HG02623 (cell line): ENCODE measurements around the gene PTTG1IP.
A peak's percentile ranks its signal among the peaks of the same experiment; 100 is the strongest.

Experiments used
- ATAC-seq: cut with Tn5 transposase; IDR thresholded peaks from one replicate; pipeline ENCODE4 v1.9.1; 2021; ENCODE audit warnings: moderate library complexity; ENCODE audit not compliant: unreplicated experiment

PTTG1IP gene

DNA sequence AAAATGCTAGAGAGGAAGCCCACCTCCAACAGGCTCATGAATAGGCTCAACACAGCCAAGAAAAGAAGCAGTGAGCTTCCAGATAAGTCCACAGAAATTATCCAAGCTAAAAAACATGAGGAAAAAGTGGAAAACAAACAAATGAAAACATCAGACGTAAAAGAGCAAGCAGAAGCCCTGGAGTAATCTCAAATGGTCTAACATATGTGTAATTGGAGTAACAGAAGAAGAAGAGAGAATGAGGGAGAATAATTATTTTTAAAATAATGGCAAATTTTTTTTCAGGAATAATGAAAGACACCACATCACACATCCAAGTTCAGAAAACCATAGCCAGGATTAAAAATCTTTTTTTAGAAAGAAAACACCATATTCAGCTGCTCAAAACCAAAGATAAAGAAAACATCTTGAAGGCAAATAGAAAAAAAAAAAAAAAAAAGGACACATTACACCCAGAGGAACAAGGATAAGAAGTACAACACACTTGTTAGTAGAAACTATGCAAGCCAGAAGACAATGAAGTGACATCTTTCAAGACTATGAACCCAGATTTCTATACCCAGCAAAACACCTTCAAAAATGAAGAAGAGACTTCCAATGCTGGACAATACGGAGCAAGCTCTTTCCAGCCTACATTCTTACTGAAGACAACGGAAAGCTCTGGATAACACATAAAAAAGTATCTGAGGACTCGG is 45.0 kb downstream of the PTTG1IP start:
- ATAC-seq, result no peak

DNA sequence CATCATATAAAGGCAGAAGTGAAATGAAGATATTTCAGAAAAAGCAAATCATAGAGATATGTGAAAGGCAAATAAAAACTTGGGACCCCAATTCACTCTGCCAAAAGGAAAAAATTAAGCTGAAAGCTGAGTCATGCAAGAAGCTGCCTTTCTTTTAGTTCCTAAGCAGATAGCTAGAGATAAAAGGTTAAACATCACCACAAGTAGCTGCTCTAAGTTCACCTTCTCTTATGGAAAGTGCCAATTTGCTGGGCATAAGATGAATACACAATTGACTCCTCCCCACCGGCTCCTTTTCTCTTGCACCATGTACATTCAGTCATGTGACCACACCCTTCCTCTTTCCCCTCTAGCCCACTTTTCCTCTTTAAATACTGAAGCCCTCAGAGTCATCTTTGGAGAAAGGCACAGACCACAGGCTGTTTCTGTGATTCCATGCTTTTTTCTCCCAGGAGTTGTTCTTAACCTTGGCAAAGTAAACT is 50.3 kb downstream of the PTTG1IP start:
- no peak for ATAC-seq

DNA sequence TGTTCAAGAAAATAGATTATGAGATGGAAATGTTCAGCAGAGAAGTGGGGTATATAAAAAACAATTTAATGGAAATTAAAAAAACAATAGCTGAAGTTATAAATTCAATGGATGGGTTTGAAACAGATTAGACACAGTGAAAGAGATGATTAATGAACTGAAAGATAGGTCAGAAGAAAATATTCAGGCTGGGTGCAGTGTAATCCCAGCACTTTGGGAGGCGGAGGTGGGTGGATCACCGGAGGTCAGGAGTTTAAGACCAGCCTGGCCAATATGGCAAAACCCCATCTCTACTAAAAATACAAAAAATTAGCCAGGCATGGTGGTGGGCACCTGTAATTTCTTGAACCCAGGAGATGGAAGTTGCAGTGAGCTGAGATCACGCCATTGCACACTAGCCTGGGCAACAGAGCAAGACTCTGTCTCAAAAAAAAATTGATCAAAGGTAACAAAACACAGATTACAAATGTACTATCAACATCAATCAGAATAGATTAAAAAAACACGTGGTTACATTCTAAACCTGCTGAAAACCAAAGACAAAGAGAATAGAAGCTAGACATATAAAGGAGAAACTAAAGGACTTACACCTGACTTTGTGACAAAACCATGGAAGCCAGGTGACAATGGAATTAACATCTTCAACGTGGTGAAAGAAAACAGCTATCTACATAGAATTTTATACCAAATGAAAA is 50.9 kb downstream of the PTTG1IP start:
- ATAC-seq, result no peak

DNA sequence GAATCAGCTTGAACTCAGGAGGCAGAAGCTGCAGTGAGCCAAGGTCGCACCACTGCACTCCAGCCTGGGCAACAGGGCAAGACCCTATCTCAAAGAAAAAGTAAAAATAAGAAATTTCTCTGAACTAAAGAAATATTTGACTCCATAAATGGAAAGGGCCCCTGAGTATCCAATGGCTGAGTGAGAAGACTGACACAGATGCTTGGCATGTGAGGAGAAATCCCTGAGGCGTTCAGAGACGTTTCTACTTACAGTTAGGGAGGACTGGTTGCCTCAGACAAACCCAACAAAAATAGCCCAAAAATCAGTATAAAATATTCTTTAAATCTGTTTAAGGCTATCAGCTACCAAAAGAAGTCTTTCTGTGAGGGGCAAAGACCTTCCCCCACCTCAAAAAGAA is 52.6 kb downstream of the PTTG1IP start:
- ATAC-seq, result no peak

DNA sequence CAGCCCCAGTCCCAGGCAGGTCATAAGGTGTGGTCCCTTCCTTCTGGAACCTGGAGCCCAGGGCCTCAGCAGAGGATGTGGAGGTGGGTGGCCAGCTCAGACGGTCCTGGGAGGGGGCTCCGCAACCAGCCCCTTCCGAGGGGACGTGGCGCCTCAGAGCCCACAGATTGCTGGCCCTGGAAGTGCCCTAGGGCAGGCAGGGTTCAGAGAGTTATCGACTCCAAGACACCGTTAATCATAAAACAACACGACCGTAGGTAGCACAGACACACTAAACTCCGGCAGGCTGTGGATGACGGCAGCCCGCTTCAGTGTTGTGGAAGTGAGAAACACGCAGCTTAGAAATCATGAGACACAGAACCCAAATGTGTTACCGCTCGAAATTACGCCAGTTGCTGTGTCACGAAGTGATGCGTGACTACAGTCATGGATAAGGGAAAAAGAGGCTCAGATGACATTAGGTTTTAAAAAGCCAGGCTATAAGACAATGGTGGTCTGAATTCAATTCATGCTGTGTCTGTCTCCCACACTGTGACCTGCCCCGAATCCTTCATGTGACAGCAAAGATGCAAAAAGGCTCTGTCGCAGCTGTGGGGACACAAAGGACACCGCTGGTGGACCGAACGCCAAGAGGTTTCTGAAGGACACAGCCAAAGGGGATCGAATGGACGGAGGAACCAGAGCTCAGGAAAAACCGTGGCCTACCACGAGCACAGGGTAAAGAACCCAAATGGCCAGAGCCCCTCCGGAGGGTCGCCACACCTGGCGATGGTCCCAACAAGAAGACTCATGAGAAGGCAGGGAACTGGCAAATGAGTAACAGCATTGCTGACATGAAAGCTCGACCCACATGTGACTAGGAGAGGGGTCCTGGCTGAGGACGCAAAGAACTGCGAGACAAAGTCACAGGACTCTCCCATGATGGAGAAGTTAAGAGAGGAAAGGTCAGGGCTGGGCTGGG is 53.9 kb downstream of the PTTG1IP start:
- ATAC-seq, result no peak

DNA sequence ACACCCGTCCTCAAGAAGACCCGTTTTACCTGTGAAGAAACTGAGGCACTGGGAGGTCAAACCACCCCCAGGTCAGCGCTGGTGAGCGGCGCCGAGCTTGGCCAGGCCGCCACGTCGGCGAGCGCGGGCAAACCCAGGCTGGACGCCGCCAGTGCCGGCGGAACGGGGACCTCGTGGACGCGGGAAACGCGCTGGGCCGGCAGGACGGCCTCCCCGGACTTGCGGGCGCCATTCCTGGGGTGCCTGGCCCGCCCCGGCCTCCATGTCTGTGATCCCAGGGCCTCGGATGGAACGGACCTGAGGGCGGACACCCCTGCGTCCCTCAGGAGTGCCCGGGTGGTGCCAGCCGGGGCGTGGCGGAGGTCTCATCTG is 54.9 kb downstream of the PTTG1IP start:
- ATAC-seq, result no peak

DNA sequence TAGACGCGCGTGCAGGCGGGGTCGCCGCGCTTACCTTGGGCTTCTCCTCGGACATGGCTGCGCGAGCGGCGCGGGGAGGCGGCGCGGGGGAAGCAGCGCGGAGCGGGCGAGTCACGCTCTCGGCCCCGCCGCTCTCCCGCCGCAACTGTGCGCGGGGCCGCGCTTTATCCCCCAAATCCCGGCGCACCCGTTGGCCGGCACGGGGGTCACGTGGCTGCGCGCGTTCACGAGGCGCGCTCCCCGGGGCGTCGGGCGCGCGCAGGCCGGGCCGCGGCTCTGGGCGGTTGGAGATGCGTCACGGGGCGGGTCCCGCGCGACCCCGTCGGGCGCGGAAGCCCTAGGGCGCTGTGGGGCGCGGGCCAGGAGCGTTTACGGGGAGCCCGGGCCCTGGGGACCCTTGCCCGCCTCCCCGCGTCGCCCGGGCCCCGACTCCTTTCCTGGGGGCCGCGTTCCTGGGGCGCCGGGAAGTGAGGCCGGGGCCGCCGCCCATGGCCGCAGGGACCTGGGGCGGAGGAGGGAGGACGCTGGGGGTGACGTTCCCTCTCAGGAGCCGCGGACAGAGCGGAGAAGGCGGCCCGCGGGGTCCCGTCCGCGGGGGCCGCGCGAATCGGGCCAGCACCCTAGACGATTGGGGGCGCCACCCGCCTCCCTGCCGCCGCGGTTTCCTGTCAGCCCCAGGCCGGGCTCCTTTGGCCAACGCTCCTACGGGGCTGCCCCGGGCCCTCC is 55.4 kb downstream of the PTTG1IP start, which contains the start of gene SUMO3:
TSS of gene SUMO3 (minus strand) at position 149 of the 726 bp plus-strand sequence. CDS start at position 55, 94 bp downstream.
- peak; percentile 51 for ATAC-seq

DNA sequence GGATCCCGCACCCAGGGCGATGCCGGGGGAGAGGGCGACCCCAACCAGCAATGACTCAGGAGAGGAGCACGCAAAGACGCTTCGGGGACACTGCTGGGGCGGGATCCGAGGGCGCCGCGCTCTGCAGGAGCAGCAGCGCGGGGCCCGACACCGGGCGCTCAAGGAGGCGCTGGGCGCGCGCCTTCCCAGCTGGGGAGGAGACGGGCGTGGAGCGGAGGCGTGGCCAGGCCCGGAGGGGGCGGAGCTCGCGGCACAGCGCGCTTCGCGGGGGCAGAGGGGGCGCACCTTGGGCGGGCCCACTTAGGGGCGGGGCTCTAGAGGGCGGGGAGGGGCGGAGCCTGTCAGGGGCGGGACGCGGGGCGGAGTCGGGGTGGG is 56.0 kb downstream of the PTTG1IP start:
- peak; percentile 76 for ATAC-seq

DNA sequence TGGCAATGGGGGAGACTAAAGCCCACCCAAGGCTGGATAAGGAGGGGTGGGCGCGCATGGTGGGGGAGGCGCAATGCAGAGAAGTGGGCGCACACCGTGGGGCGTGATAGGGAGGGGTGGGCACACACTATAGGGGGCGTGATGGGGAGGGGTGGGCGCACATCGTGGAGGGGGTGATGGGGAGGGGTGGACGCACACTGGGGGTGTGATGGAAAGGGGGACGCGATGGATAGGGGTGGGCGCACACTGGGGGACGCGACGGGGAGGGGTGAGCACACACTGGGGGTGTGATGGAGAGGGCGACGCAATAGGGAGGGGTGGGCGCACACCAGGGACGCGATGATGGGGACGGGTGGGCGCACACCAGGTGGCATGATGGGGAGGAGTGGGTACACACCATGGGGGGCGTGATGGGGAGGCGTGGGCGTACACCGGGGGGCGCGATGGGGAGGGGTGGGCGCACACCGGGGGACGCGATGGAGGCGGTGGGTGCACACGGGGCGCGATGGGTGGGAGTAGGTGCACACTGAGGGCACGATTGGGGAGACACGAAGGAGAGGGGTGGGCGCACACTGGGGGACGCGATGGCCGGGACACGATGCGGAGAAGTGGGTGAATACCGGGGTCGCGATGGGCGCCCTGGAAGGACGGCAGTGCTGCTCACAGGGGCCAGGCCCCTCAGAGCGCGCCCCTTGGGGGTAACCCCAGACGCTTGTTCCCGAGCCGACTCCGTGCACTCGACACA is 56.6 kb downstream of the PTTG1IP start:
- ATAC-seq, result no peak

DNA sequence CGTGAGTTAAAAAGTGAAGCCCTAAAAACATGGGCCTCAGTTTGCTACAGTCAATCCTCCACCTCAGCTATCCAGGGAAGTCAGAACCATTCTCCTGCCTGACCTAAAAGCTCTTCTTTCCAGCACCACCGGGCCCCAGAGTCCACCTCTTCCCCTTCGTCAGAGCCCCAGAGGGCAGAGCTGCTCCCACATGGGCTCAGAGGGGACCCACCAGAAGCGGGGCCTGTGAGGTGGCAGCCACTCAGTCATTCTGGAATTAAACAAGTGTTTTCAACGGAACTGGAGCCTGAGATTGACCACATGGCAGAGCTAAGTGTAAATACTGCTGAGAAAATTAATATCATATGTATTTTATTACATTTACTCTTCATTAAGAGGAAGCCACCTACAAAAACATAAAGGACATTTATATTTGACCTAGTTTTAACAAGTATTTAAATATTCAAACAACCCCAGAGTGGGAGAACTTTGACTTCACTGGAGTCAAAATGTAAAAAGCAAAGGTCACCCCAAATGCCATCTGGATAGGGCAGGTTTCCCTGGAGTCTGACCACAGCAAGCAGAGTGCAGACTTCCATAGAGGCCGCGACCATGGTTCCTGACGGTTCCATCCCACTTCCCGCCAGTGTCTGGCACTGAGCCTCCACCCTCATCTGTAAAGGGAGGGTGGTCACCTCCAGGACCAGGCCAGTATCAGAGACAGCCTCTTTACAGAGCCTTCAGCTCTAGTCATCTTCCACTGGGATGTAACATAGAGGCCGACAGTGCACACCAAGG is 57.5 kb downstream of the PTTG1IP start:
- no peak for ATAC-seq

DNA sequence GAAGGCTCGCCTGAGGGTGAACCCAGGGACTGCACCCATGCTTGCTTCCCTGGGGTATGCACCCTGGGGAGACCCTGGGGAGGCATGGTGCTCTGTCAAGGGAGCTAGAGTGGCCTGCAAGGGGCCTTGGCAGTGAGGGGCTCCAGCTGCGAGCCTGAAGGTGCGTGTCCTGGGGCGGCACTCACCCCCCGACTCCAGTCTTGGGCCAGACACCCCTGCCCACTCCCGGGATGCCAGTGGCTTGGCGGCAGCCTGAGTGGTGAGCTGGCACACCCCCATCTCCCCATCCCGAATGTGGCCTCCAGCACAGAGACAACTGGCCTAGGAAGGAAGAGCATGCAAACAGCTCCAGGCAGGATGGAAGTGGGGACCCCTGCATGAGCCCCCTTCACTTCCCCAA is 58.3 kb downstream of the PTTG1IP start:
- no peak for ATAC-seq

DNA sequence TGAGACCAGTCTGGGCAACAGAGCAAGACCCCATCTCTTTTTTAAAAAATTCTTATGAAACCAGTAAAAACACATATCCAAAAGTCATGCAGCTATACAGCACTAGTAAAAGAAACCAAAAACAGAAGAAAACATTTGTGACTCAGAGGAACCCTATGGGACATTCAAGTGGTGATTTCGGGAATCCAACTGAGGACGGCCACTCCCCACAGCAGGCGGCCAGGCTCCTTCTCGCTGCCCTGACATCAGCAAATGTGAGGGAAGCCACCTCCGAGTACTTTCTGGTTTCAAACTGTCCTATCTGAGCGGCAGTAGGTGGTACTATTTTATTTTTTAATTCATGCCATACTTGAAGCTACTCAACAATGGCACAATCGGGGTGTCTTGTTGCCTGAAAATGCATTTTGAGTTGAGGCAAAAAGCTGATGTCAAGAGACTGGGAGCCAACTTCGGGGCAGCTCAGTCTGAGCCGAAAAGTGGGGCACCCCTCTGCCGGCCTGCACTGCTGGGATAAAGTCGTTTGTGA is 58.9 kb downstream of the PTTG1IP start:
- ATAC-seq, result no peak

DNA sequence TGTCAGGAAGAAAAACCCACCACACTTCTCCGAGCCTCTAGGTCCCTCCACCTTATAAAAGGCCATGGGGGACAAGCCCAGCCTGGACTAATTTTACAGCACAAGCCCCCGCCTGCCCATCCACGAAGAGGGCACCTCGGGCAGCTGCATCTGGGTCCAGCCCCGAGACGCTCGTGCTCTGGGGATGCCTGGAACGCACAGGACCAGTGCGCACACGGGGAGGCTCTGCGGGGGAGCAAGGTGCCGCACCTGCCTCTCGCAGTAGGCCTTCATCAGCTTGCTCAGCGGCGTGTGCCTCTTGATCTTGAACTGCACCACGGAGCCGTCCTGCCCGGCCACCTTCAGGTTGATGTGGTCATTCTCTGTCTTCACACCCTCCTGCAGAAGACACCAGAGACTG is 59.8 kb downstream of the PTTG1IP start:
- no peak for ATAC-seq

DNA sequence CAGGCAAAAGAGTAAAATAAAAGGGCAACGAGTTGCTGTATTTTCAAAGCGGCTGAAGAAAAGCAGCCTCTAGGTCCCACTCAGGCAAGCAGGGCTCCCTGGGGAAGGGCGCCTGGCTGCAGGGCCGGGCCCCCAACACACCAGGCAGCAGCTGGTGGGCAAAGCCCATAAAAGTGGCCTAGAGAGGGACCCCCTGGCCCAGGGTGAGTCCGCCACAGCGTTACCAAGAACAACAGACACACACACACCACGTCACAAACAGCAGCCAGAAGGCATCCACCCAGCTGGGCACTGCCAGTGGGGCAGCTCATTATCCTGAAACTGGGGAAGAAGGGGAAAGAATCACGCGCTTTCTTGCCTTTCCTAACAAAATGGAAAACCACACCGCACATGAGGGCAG is 60.3 kb downstream of the PTTG1IP start:
- no peak for ATAC-seq

DNA sequence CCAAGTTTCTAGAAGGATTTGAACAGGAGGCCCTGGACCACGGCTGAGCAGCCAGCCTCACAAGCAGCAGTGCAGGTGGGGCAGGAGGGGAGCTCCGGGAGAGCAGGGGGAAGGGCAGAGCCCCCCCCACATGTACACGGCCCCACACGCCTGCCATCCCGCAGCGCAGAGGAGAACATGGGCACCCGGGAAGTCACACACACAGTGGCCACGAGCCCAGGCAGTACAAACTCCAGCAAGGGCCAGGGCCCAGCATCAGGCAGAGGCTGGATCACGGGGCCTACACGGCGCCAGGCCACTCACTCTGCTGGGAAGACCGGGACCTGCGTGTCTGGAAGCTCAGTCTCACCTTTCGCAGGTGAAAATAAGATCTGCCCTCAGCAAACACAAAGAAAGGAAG is 60.9 kb downstream of the PTTG1IP start:
- no peak for ATAC-seq

DNA sequence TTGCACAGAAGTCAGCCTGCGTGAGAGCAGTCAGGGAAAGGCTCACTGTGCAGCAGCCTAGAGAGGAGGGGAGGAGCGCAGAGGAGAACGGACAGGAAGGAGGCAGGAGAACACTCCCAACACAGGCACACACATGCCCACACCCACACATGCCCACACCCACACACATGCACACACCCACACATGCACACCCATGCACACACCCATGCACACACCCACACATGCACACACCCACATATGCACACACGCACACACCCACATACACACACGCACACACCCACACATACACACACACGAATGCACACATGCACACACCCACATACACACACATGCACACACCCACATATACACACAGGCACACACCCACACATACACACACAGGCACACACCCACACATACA is 62.7 kb downstream of the PTTG1IP start:
- ATAC-seq, result no peak

DNA sequence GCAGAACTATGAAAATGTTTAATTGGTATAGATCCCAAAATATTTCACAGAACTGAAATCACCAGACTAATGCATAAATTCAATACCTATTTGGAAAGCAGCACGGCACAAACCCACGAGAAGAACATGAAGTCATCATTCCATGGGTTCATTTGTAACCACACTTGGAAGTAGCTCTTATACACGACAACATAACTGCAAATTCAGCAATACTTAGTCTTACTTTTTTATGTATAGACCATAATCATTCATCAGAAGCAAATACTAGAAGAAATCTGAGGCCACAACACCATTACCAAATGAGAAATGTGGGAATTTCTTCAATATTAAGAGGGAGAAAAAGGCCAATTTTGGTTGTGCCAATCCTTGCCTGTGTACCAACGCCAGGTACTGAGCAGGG is 67.6 kb downstream of the PTTG1IP start:
- ATAC-seq, result no peak

DNA sequence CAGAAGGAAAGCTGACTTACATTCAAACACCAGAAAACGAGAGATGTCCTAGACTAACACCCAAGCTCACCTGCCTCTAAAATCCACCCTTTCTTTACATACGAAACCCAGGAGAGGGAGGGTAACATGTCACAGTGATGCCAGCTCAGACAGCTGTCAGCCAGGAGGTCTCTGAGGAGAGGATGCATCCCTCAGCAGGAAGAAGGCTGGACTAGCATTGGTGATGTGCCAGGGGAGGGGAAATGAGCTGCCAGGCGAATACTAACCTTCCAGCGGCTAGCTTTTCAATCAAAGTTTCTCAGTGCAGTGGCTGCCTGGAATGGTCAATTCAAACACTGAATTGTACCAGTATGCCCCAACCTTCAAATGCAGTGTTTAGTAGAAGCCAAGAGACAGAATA is 68.3 kb downstream of the PTTG1IP start:
- no peak for ATAC-seq

DNA sequence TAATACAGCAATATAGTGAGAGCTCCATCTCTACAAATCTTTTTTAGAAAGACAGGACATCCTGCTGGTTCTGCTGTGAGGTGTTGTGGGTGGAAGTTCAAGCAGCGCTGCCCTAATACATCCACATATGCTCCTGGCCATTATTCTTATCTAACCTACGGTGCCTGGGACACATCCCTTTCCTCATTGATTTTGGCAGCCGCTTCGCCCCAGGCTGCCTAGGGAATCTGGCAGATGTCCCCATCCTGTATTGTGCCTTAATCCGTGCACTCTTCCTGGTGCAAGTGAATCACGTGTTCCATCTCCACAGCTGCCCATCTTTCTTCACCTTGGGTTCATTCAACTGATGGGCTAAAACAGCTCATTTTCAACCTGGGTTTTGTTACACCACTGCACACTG is 68.7 kb downstream of the PTTG1IP start:
- no peak for ATAC-seq
